Neuronal stem cell (in vitro differentiated cells): ENCODE measurements around the gene PRODH.
A peak's percentile ranks its signal among the peaks of the same experiment; 100 is the strongest.
"Not testable (repeated sequence)": the region's sequence is repeated elsewhere in the genome, so short reads cannot be mapped to it uniquely, and the experiment has no call there.

Source experiments
- DNase-seq: peaks from one replicate; pipeline ENCODE4 v3.0.0-alpha.2; 2013; ENCODE audit warnings: low spot score
- H2AFZ ChIP-seq: one replicate; pipeline ENCODE4 v1.6.1; 2013; ENCODE audit warnings: mild to moderate bottlenecking, low read length, inconsistent platforms
- H2AK5ac ChIP-seq: 2 replicates; pipeline ENCODE4 v1.6.1; 2013; ENCODE audit warnings: low read depth, mild to moderate bottlenecking, inconsistent platforms, low read length, moderate library complexity, mixed read lengths
- H2BK120ac ChIP-seq: 2 replicates; pipeline ENCODE4 v1.6.1; 2013; ENCODE audit warnings: low read depth, mild to moderate bottlenecking, inconsistent platforms, low read length, moderate library complexity, mixed read lengths
- H2BK12ac ChIP-seq: one replicate; pipeline ENCODE4 v1.6.1; 2013; ENCODE audit warnings: low read length, inconsistent platforms
- H2BK15ac ChIP-seq: 2 replicates; pipeline ENCODE4 v1.6.1; 2013; ENCODE audit warnings: mild to moderate bottlenecking, low read length, inconsistent platforms, mixed read lengths
- H2BK5ac ChIP-seq: one replicate; pipeline ENCODE4 v1.6.1; 2013; ENCODE audit warnings: inconsistent platforms, mild to moderate bottlenecking, low read length, moderate library complexity
- H3K14ac ChIP-seq: one replicate; pipeline ENCODE4 v1.6.1; 2013; ENCODE audit warnings: low read length, inconsistent platforms
- H3K18ac ChIP-seq: 2 replicates; pipeline ENCODE4 v1.6.1; 2013; ENCODE audit warnings: low read length, inconsistent platforms
- H3K23ac ChIP-seq: 2 replicates; pipeline ENCODE4 v1.6.1; 2013; ENCODE audit warnings: low read depth, mild to moderate bottlenecking, mixed read lengths, low read length, inconsistent platforms; ENCODE audit not compliant: poor library complexity
- H3K27ac ChIP-seq: replicated peaks from 3 replicates; pipeline ENCODE4 v1.5.1; 2013; ENCODE audit warnings: low read length, inconsistent platforms
- H3K27me3 ChIP-seq, 3 experiments: 2 replicates each; pipeline ENCODE4 v1.6.1; 2013; ENCODE audit warnings: low read length in 3 of 3, mild to moderate bottlenecking in 2 of 3, inconsistent platforms in 1 of 3, low read depth in 1 of 3, mixed read lengths in 1 of 3, moderate library complexity in 1 of 3; ENCODE audit not compliant: control insufficient read depth in 3 of 3, insufficient read depth in 3 of 3
- H3K36me3 ChIP-seq, 2 donors: replicated peaks in 1 of 2; 2 replicates each; pipeline ENCODE4 v1.6.1; 2013; ENCODE audit warnings: low read length in 2 of 2; ENCODE audit not compliant: control insufficient read depth in 2 of 2, insufficient read depth in 2 of 2
- H3K4ac ChIP-seq: 2 replicates; pipeline ENCODE4 v1.6.1; 2013; ENCODE audit warnings: inconsistent platforms, mild to moderate bottlenecking, low read length, moderate library complexity
- H3K4me1 ChIP-seq, 2 donors: 1 replicate in 1 of 2; 2 replicates in 1 of 2; pipeline ENCODE4 v1.6.1; 2013; ENCODE audit warnings: low read length in 2 of 2, low read depth in 1 of 2; ENCODE audit not compliant: control insufficient read depth in 2 of 2, insufficient read depth in 1 of 2
- H3K4me2 ChIP-seq: one replicate; pipeline ENCODE4 v1.6.1; 2013; ENCODE audit warnings: mild to moderate bottlenecking, low read length, inconsistent platforms; ENCODE audit not compliant: insufficient read depth, poor library complexity, severe bottlenecking
- H3K4me3 ChIP-seq, 2 donors: 2 replicates each; pipeline ENCODE4 v1.5.1; 2013; ENCODE audit warnings: low read length in 2 of 2, mild to moderate bottlenecking in 2 of 2, inconsistent platforms in 1 of 2, moderate library complexity in 1 of 2
- H3K79me1 ChIP-seq: one replicate; pipeline ENCODE4 v1.6.1; 2013; ENCODE audit warnings: low read depth, mild to moderate bottlenecking, inconsistent platforms, low read length, moderate library complexity
- H3K9ac ChIP-seq: one replicate; pipeline ENCODE4 v1.6.1; 2013; ENCODE audit warnings: mild to moderate bottlenecking, low read depth, low read length, inconsistent platforms; ENCODE audit not compliant: poor library complexity
- H3K9me3 ChIP-seq, 2 donors: replicated peaks in 1 of 2; 2 replicates each; pipeline versions ENCODE3 to v1.6.1; 2013; ENCODE audit warnings: low read length in 2 of 2, mild to moderate bottlenecking in 2 of 2, inconsistent platforms in 1 of 2, low read depth in 1 of 2, mixed read lengths in 1 of 2, moderate library complexity in 1 of 2; ENCODE audit not compliant: control insufficient read depth in 2 of 2, insufficient read depth in 1 of 2
- H4K8ac ChIP-seq: one replicate; pipeline ENCODE4 v1.6.1; 2013; ENCODE audit warnings: low read depth, mild to moderate bottlenecking, inconsistent platforms, low read length, moderate library complexity
- H4K91ac ChIP-seq: one replicate; pipeline ENCODE4 v1.6.1; 2013; ENCODE audit warnings: low read length, low read depth, mild to moderate bottlenecking, inconsistent platforms; ENCODE audit not compliant: poor library complexity
- WGBS, 2 donors: extraction: QIAGEN DNeasy Blood & Tissue Kit; methylation state at CpG; one replicate each; pipeline ENCODE4 v1.1.7; 2013; ENCODE audit warnings: missing lambda C conversion rate in 2 of 2, mixed read lengths in 1 of 2; ENCODE audit not compliant: insufficient read length in 2 of 2, insufficient replicate concordance in 1 of 2; ENCODE audit errors: extremely low coverage in 2 of 2; 5-methylcytosine and 5-hydroxymethylcytosine counted together

PRODH gene

DNA sequence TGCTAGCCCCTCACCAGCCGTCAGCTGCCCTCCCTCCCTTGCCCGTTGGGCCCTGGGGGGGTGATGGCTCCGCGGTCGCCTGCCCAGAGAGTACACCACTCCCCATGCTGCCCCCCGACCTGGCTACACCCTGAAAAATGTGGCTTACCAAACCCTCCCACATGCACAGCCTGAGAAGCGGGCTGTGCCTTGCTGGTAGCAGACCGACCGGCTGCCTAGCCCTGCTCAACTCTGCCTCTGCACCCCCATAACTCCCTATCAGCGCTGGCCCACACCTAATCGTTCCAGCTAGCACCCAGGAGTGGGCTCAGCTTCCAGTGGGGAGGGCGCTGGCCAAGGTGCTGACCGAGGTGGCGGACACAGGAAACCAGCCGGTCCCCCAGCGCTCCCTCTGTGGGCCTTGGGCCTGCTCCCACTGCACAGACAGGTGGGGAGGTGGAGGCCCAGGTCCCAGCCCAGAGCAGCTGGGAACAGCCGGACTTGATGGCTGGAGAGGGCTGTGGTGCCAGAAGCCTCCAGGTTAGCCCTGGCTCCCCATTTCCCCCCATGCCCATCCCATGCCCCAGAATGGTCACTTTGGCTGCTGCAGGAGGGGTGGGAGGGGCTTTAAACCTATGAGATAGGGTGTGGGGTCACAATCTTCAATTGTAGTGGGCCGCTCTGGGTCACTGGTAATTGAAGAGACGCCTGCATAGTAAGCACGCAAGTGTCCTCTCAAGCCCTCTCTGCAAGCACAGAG, 32.1 kb upstream of the PRODH start:
- peak overlapping the region; percentile 28 for H2AK5ac ChIP-seq
- H3K4ac ChIP-seq: no peak overlapping the region
- H3K23ac ChIP-seq: peak overlapping the region; percentile 93
- H3K4me1 ChIP-seq: peaks cover 11 to 19% of the 10 kb centered on the region in 2 donors
- H2BK12ac ChIP-seq: no peak overlapping the region
- H3K4me3 ChIP-seq: no peak overlapping the region
- DNase-seq: peak; percentile 51
- no peak overlapping the region for H3K18ac ChIP-seq
- no peaks in the 10 kb centered on the region for H3K36me3 ChIP-seq
- H3K9ac ChIP-seq: no peak overlapping the region
- WGBS, 2 donors: no CpG with 5 or more reads among the region's 20 CpGs
- H2BK15ac ChIP-seq: no peak overlapping the region
- no peaks in the 10 kb centered on the region for H3K27me3 ChIP-seq
- H2AFZ ChIP-seq: no peak overlapping the region
- peak overlapping the region; percentile 43 for H4K8ac ChIP-seq
- H3K79me1 ChIP-seq: peaks cover 9% of the 10 kb centered on the region
- no peak overlapping the region for H3K27ac ChIP-seq
- H3K14ac ChIP-seq: no peak overlapping the region
- no peak overlapping the region for H4K91ac ChIP-seq
- H2BK5ac ChIP-seq: no peak overlapping the region
- H2BK120ac ChIP-seq: no peak overlapping the region
- no peaks in the 10 kb centered on the region for H3K9me3 ChIP-seq
- H3K4me2 ChIP-seq: no peak overlapping the region

DNA sequence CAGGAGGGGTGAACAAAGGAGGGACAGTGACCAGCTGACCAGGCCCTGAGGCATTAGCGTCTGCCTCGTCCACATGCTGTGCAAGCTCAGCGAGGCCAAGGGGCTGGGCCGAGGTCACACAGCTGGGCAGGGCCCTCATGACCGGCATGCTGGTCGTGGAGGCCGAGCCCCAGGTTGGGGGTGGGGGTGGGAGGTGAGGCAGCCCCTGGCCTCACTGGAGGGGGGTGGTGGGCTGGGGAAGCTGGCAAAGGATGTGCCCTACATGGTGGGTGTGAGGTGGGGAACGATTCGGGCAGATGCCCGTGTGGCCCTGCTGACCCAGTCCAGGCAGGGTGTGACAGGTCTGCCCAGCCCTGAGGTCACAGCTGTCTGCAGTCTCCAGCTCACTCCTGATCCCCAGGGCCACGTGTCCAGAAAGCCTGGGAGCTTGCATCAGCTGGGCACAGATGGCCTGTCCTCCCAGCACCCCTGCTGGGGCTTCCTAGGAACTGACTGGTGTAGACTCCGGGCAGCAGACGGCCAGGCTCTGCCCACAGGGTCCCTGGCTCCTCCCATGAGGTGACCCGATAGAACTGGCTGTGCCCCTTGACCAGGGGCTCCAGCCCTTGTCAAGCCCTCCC, 31.4 kb upstream of the PRODH start:
- WGBS, 2 donors: no CpG with 5 or more reads among the region's 14 CpGs
- not testable (repeated sequence) for H3K36me3 ChIP-seq, DNase-seq, H4K91ac ChIP-seq, H2AFZ ChIP-seq, H2BK15ac ChIP-seq, H3K27me3 ChIP-seq, H3K9ac ChIP-seq, H3K79me1 ChIP-seq, H3K4me3 ChIP-seq, H3K27ac ChIP-seq, H3K18ac ChIP-seq, H2BK120ac ChIP-seq, H3K14ac ChIP-seq, H2BK5ac ChIP-seq, H3K4me2 ChIP-seq, H3K9me3 ChIP-seq, H3K4ac ChIP-seq
- Histone ChIP-seq H2BK12ac (peak overlapping the region; percentile 41), H3K23ac (peak overlapping the region; percentile 93), H4K8ac (peak overlapping the region; percentile 43), H3K4me1 (peaks cover 10 to 17% of the 10 kb centered on the region in 2 donors), H2AK5ac (peak overlapping the region; percentile 28)

DNA sequence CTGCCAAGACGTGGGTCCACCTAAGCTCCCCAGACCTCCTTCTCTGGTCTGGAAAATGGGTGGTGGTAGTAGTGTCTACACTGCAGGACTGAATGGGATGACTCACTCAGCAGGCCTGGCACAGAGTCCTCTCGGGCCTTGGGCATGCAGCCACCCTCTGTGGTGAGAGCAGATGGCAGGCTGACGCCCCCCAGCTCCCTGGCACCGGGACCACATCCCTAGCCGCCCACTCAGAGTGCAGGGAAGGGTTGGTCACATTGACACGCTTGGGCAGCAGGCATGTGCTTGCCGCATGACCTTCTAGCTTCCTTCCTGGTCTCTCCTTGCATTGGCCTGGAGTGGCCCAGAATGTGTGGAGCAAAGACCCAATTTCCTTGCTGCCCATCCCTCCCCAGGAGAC, 30.7 kb upstream of the PRODH start:
- no peak for DNase-seq
- H3K27ac ChIP-seq: no peak overlapping the region
- no CpG with 5 or more reads among the region's 7 CpGs for WGBS, 2 donors

More for the DNA sequence above, 30.7 kb upstream of the PRODH start:
- Histone ChIP-seq H4K8ac (no peak overlapping the region), H3K36me3 (no peaks in the 10 kb centered on the region), H2BK15ac (no peak overlapping the region), H3K4ac (no peak overlapping the region), H3K9me3 (no peaks in the 10 kb centered on the region), H3K18ac (no peak overlapping the region), H2BK12ac (no peak overlapping the region), H3K79me1 (peaks cover 6% of the 10 kb centered on the region), H2BK120ac (no peak overlapping the region), H2AK5ac (no peak overlapping the region), H4K91ac (no peak overlapping the region), H3K4me1 (peaks cover 10 to 17% of the 10 kb centered on the region in 2 donors), H3K27me3 (no peaks in the 10 kb centered on the region), H3K14ac (no peak overlapping the region), H2AFZ (no peak overlapping the region), H3K9ac (peak overlapping the region; percentile 24), H3K23ac (no peak overlapping the region), H2BK5ac (no peak overlapping the region), H3K4me2 (no peak overlapping the region), H3K4me3 (no peak overlapping the region)
